Measurements from ENCODE around the gene CREB3L2. TPM values are rescaled to one million over a fixed set of nuclear protein-coding genes. Genes with fewer than 3 reads are reported as not detected.

The CREB3L2 gene
- total and polyA plus RNA-seq, 2 of the 4 experiments (the other 2 are of a cell fraction): 42.3 to 57.9 TPM

- H2BK15ac ChIP-seq (ENCODE audit: low read depth, low read length): no peak overlapping the region
- no peak overlapping the region for H3K4me3 ChIP-seq (ENCODE audit: insufficient read depth, low read depth, low read length)
- no peak overlapping the region for H4K5ac ChIP-seq (ENCODE audit: low read depth, low read length)
- H2BK120ac ChIP-seq (ENCODE audit: low read depth, low read length): no peak overlapping the region
- no CpG with 5 or more reads among the region's 3 CpGs for WGBS, 2 experiments (ENCODE audit: extremely low coverage in 2 of 2, insufficient read length in 1 of 2)
- no peak overlapping the region for H4K8ac ChIP-seq (ENCODE audit: low read depth in 2 of 2, low read length in 2 of 2)
- no peak overlapping the region for H3K56ac ChIP-seq (ENCODE audit: extremely low read depth, insufficient read depth, low read length)
- H2AK9ac ChIP-seq (replicated peaks; ENCODE audit: low read depth, low read length, poor library complexity): no peak overlapping the region
- no peak for TF ChIP-seq MXI1 (IDR thresholded peaks at IDR 0.05; ENCODE audit: borderline replicate concordance, low read depth, low read length)
- no peak for TF ChIP-seq RFX5 (IDR thresholded peaks at IDR 0.05; ENCODE audit: low read depth, low read length)
- TF ChIP-seq CEBPB (IDR thresholded peaks at IDR 0.05; ENCODE audit: low read depth, low read length): no peak
- TF ChIP-seq, protein P1, sequence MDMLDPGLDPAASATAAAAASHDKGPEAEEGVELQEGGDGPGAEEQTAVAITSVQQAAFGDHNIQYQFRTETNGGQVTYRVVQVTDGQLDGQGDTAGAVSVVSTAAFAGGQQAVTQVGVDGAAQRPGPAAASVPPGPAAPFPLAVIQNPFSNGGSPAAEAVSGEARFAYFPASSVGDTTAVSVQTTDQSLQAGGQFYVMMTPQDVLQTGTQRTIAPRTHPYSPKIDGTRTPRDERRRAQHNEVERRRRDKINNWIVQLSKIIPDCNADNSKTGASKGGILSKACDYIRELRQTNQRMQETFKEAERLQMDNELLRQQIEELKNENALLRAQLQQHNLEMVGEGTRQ (IDR thresholded peaks at IDR 0.05; ENCODE audit: low read depth, low read length): no peak
- TF ChIP-seq POLR2A (IDR thresholded peaks at IDR 0.05; ENCODE audit: low read depth, low read length): no peak
- TF ChIP-seq NFE2L2 (IDR thresholded peaks at IDR 0.05; ENCODE audit: low read depth, low read length): no peak
- no peak for TF ChIP-seq RCOR1 (IDR thresholded peaks at IDR 0.05; ENCODE audit: insufficient replicate concordance, low read length)
- TF ChIP-seq RAD21 (IDR thresholded peaks at IDR 0.05; ENCODE audit: low read length): no peak
- TF ChIP-seq MAZ (IDR thresholded peaks at IDR 0.05; ENCODE audit: borderline replicate concordance, low read depth, low read length): no peak
- no peak for TF ChIP-seq MAFK (IDR thresholded peaks at IDR 0.05; ENCODE audit: low read depth, low read length)
- no peak for TF ChIP-seq CHD1 (IDR thresholded peaks at IDR 0.05; ENCODE audit: low read depth, low read length)
- TF ChIP-seq, protein P2, sequence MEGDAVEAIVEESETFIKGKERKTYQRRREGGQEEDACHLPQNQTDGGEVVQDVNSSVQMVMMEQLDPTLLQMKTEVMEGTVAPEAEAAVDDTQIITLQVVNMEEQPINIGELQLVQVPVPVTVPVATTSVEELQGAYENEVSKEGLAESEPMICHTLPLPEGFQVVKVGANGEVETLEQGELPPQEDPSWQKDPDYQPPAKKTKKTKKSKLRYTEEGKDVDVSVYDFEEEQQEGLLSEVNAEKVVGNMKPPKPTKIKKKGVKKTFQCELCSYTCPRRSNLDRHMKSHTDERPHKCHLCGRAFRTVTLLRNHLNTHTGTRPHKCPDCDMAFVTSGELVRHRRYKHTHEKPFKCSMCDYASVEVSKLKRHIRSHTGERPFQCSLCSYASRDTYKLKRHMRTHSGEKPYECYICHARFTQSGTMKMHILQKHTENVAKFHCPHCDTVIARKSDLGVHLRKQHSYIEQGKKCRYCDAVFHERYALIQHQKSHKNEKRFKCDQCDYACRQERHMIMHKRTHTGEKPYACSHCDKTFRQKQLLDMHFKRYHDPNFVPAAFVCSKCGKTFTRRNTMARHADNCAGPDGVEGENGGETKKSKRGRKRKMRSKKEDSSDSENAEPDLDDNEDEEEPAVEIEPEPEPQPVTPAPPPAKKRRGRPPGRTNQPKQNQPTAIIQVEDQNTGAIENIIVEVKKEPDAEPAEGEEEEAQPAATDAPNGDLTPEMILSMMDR (conservative IDR thresholded peaks at IDR 0.05; ENCODE audit: low read depth, low read length): no peak
- TF ChIP-seq, protein P3, sequence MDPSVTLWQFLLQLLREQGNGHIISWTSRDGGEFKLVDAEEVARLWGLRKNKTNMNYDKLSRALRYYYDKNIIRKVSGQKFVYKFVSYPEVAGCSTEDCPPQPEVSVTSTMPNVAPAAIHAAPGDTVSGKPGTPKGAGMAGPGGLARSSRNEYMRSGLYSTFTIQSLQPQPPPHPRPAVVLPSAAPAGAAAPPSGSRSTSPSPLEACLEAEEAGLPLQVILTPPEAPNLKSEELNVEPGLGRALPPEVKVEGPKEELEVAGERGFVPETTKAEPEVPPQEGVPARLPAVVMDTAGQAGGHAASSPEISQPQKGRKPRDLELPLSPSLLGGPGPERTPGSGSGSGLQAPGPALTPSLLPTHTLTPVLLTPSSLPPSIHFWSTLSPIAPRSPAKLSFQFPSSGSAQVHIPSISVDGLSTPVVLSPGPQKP (IDR thresholded peaks at IDR 0.05; ENCODE audit: borderline replicate concordance, low read depth, low read length): no peak
- no peak for TF ChIP-seq BHLHE40 (IDR thresholded peaks at IDR 0.05; ENCODE audit: low read depth, low read length)
- no peak for TF ChIP-seq FOS (IDR thresholded peaks at IDR 0.05; ENCODE audit: low read depth, low read length)
- DNase-seq: no peak
- in situ Hi-C loops (cut with MboI; ENCODE audit: low sequenced_read_pairs) (no loop called here), dilution Hi-C loops (cut with HindIII; ENCODE audit: low sequenced_read_pairs, unreplicated experiment) (no loop called here), intact Hi-C loops (cut with micrococcal nuclease) (no loop called here)
- no peak overlapping the region for H2AFZ ChIP-seq (replicated peaks; ENCODE audit: low read length, poor library complexity)
- no peak overlapping the region for H4K91ac ChIP-seq (ENCODE audit: insufficient read depth, low read depth, low read length)
- H3K4me1 ChIP-seq (ENCODE audit: control insufficient read depth, insufficient read depth, low read length): peaks cover 2% of the 10 kb centered on the region; the same call in 1 of the 2 replicates
- ChIA-PET CTCF (interaction anchor here (1.0 kb wide), 1 partner anchor 87 kb away, joined by 4 read pairs; no protein-coding TSS in a partner anchor), POLR2A (ENCODE audit: unreplicated experiment) (no interaction called here)
- H3K27me3 ChIP-seq (ENCODE audit: control insufficient read depth, insufficient read depth, low read length): no peaks in the 10 kb centered on the region
- H3K4me2 ChIP-seq (ENCODE audit: low read depth, low read length): no peak overlapping the region
- H3K14ac ChIP-seq (replicated peaks; ENCODE audit: low read depth, low read length): no peak overlapping the region
- H3K79me1 ChIP-seq (ENCODE audit: low read depth in 1 of 2, low read length in 2 of 2): peaks cover 49 to 78% of the 10 kb centered on the region in 2 experiments
- no peak overlapping the region for H3K27ac ChIP-seq (ENCODE audit: insufficient read depth, low read length)
- no peak overlapping the region for H3K9ac ChIP-seq (ENCODE audit: low read depth, low read length)
- peaks cover 5% of the 10 kb centered on the region for H3K9me1 ChIP-seq (ENCODE audit: insufficient read depth, low read length)
- no peak overlapping the region for H2AK5ac ChIP-seq (ENCODE audit: low read depth, low read length)
- ATAC-seq (ENCODE audit: low read depth): no peak
- H3K9me3 ChIP-seq (ENCODE audit: control insufficient read depth, insufficient read depth, low read length): no peaks in the 10 kb centered on the region
- H2BK20ac ChIP-seq (ENCODE audit: low read depth, low read length): no peak overlapping the region
- peaks cover 39% of the 10 kb centered on the region for H3K36me3 ChIP-seq (ENCODE audit: control insufficient read depth, insufficient read depth, low read length)
- H3K18ac ChIP-seq (ENCODE audit: low read depth, low read length): no peak overlapping the region
- H2BK5ac ChIP-seq (ENCODE audit: low read depth, low read length, poor library complexity, severe bottlenecking): no peak overlapping the region
- no peak overlapping the region for H3K4ac ChIP-seq (ENCODE audit: low read depth, low read length)
- H4K20me1 ChIP-seq (ENCODE audit: insufficient read depth, low read length): peaks cover 5% of the 10 kb centered on the region; the same call in 1 of the 2 replicates
- H3K23ac ChIP-seq (ENCODE audit: low read depth, low read length): no peak overlapping the region
- BruUV-seq (replicated peaks): no TSS peak
Measured at GRCh38 chr7:137915266-137915665, 86.6 kb downstream of the CREB3L2 start.
